Right renal cortex interstitium (tissue), 3 donors: ENCODE results near the gene PLEKHA7. TPM values are rescaled to one million over a fixed set of nuclear protein-coding genes. Genes with fewer than 3 reads are reported as not detected.
A peak's percentile ranks its signal among the peaks of the same experiment; 100 is the strongest.

Experiments used
- DNase-seq, 3 donors: peaks; one replicate each; pipeline ENCODE4 v3.0.0-alpha.2; 2013; ENCODE audit warnings: low read depth in 3 of 3, low spot score in 2 of 3
- polyA plus RNA-seq, 3 donors: library from polyadenylated mRNA; unstranded; fragments of 120-200 nt; gene quantifications; one replicate each; pipeline ENCODE4 v1.2.1, GENCODE V29; 2013; ENCODE audit not compliant: insufficient read length in 3 of 3

The PLEKHA7 gene
- polyA plus RNA-seq, 3 donors, result 48.3 to 53.0 (median 49.3) TPM

DNA sequence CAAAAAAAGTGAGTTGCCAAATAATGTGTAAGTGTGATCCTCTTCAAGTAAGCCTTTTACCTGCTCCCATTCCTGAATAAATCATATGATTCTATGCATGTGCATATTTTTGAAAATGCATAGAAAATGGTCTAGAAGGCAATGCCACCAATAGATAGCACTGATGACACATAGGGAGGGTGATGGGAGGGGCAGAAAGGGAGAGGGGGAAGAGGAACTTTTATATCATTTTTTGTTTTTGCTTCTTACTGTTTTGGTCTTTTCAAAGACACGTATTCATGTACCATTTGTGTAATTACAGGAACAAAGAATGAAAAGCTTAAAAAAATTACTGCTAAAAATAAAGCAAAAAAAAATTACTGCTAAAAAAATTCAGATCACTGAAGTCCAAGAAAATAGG is 215.0 kb downstream of the PLEKHA7 start:
- no peak for DNase-seq

DNA sequence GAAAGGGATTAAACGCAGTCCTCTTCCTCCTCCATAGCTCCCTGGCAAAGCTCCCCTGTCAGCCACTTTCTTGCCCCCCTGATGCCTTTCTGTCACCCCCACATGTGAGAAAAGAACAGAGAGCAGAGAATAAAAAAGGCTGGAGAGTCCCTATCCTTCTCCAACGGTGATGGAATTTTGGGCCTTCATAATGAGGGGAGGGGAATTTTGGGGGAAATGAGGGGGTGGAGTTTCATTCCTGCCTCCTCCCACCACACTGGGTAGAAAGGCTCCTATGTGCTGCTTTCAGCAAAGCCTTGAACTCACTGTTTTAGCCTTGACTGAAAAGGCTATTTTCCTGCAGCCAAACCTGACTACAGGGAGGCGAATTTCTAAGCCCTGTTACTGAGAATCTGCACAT is 216.4 kb downstream of the PLEKHA7 start:
- no peak for DNase-seq

DNA sequence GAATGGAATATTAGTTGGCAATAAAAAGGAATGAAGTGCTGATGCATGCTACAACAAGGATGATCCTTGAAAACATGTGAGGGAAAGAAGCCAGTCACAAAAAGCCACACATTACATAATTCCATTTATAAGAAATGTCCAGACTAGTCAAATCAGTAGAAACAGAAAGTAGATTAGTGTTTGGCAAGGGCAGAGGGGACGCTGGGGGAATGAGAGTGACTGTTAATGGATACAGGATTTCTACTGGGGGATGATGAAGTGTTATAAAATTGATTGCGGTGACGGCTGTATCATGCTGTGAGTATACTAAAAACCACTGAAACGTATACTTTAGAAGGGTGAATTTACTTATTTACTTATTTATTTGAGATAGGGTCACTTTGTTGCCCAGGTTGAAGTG is 217.9 kb downstream of the PLEKHA7 start:
- no peak for DNase-seq

DNA sequence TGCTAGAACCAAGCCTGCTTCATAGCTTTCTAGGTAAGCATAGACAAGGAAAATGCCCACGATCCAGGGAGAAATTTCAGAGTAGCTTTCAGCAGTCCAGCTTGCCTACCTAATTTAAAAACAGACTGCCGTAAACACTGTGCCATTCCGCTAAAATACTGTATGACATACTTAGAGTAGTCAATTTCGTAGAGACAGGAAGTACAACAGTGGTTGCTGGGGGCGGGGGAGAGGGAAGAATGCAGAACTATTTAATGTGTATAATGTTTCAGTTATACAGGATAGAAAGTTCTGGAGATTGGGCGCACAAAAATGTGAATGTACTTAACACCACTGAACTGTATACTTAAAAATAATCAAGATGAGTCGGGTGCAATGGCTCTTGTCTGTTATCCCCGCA is 219.1 kb downstream of the PLEKHA7 start:
- no peak for DNase-seq

DNA sequence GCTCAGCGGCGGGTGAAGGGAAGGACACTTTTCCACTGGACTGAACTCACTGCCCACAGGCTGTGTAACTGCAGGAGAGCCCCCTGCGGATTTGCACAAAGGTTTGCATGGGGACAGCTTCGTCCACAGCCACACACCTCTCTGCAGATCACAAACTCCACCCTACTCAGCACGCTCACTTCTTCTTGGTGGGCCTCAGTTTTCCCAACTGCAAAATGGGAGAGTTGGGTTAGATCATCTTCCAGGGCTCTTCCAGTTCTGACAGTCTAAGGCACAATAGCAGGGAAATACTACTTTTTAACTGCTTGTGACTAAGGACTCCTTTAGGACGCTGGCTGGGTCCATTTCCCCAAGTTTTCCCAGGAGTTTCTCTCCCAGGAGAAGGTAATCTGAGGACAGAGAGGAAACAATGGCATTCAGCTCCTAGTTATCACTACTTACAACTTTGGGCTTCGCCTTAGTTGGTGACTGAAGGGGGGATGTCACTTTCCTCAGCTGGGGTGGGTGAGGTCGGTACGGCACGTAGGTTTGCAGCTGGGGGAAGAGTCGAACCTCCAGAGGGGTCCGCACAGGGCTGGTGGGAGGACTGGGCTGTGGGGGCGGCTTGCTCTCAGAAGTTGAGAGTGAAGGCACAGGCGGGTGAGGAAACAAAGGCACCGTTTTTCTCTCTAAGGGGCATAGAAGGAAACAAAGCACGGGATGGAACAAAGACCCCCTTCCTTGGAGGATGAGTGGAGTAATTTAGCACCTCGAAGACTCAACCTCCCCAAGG is 220.0 kb downstream of the PLEKHA7 start:
- no peak for DNase-seq

GRCh38 chr11:16793511-16793910 is 220.7 kb downstream of the PLEKHA7 start:
- no peak for DNase-seq

DNA sequence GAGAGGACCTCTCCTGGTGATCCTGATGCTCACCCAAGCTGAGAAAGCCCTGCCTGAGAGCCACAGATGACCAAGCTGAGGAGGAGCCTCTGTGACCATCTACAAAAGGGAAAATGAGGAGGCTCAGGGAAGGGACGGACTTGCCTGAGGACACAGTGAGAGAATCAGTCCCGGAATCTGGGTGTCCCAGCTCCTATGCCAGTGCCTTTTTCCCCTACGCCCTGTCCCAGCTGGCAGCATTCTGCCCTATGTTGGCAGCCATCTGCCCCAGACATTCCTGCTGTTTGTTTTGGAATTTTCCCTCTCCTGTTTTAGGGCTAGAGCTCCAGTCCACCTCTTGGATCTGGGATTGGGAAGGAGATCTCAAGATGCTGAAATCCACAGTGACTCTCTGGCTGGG is 221.2 kb downstream of the PLEKHA7 start:
- no peak for DNase-seq

DNA sequence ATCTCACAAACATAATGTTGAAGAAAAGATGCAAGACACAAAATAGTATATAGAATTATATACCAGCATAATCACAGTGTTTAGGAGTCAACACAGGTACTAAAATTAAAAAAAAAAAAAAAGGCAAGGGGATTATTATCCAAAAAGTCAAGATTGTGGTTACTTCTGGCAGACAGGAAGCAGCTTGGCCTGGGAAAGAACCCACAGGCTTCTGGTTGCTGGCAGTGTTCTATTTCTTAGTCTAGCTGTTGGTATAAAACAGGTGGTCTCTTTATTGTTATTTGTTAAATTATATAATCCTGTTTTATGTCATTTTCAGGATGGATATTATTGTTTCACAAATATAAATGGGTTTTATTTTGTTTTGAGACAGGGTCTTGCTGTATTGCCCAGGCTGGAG is 221.8 kb downstream of the PLEKHA7 start:
- DNase-seq, result no peak

- no peak for DNase-seq
Observed at GRCh38 chr11:16791191-16791961, 222.8 kb downstream of the PLEKHA7 start.

DNA sequence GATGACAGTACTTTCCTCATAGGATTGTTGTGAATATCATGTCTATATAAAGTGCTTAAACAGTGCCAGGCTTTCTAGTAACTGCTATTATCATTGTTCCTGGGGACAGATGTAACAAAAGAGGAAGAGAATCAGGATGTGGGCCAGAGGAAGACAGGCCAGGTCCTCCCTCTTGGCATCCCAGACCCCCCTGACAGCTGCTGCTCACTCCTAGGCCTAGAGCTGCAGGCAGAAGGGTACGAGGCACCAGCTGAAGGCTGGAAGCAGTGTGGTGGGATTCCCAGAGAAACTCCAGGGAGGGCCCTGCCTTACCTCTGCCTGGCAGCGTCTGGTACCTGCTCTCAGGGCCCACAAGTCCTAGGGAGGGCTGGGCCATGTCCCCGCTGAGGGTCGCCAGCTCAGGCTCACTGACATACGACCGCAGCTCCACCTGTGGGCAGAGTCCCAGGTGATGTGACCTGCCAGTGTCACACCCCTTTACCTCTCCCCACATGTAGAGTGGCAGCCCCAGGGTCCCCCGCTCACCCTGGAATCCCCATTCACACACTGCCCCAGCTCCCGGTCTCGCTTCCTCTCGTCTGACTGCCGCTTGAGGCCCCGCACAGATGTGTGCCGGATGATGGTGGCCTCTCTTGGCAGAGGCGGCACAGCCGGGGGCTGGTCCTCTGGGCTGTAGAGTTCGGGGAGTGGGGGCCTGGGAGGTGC is 223.6 kb downstream of the PLEKHA7 start:
- DNase-seq, result no peak

DNA sequence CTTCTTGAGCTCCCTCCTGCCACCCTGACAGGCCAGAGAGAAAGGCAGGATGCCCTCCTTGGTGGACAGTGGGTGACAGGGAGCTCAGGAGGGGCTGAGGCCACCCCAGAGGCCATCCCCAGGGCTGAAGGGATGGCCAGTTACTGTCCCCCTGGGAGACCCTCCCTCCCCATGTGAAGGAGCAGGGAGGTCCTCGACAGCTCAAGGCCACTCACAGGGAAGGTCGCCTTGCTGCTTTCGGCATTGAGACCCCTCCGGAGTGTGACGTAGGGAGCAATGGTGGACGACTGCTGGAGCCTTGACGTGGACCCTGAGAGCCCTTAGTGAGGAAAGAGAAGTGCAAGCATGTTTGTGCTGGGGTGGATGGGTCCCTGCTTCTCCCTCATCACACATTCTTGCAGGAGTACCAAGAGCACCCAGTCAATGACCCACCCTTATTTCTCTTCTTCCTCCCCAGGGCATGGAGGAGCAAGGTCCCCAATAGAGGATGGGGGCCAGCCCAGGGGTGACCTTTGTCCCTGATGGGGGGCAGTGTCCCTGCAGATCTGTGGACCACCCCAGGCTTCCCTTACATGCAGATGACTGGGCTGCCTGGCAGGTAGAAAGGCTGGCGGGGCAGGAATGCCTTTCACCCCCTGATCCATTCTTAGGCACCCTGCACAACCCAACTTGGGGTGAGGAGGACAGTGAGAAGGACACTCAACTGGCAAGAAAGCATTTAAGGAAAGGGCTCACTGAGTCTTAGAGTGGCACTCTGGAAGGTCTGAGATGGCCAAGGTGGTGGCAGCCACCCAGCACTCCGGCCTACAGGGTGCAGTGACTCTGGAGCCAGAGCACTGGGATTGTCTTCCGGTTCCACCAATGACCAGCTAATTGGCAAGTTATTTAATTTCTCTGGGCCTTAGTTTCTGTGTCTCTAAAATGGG is 224.4 kb downstream of the PLEKHA7 start:
- DNase-seq, result no peak

- no peak for DNase-seq
Observed at GRCh38 chr11:16789063-16789420, 225.2 kb downstream of the PLEKHA7 start.

DNA sequence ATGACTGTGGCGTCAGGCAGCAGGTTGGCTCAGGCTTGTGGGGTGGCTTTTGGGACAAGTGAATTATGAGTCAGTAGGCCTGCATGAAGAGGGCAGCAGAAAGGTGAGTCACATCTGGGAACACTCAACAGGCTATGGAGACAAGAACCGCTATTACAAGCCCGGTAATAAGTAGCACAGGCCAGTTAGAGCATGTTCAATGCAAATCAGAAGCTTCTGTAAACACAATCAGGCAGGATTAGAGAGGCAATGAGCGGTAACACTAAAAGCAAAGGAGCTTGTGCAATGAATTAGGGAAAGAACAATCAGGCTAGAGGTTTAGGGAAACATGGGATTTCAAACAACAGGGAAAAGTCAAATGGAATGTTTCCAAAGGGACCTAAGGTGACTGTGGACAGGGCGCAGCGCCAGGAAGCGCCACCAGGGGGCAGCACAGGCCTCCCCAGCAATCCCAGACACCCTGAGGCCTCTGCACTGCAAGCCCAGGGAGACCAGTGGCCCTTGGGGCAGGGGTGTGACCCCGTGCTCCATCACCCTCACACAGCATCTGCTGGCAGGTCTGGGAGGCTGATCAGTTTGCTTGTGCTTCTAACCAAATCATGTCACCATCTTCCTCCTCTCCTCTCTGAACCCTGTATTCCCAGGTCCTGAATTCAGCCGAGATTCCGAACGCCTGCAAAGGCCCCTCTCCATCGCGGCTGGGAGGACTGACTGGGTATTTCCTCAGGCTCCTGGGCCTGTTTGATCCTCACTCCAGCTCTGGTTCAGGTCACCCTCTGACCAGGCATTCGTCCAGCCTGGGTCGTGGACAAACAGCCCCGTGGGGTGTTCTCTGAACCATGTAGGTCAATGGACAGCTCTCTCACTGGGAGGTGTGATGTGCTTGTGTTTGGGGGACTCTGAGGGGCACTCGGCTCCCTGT is 225.8 kb downstream of the PLEKHA7 start:
- peak in 1 of 3 donors; percentile 19 for DNase-seq

DNA sequence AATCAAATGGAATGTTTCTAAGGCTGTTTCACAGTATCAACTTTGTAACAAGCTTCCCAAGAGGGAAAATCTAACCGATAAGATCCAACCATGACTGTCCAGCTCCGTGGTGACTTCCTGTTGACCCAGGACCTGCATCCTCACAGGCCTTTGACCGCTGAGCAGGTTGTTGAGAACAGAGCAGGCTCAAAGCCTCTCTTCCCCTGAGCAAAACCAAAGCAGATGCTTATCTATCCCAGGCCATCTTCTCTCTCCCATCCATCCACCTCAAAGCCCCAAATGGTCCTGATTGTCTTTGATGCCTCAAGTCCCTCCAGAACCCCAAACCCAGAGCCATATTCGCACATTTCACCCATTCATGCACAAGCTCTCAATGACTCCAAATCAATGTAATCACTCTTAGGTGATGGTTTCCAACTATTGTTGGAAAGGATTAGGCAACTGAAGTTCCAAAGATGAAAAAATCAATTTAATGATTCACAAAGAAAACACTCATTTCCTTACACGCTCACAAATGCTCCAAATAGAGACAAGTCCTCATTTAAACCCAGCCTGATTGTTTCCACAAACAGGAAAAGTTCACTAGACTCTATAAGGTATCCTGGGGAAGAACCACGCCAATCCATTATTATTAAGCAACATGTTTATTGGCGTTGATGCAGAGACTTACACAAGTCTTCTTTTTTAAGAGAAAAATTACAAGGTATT is 227.0 kb downstream of the PLEKHA7 start:
- DNase-seq, result no peak

DNA sequence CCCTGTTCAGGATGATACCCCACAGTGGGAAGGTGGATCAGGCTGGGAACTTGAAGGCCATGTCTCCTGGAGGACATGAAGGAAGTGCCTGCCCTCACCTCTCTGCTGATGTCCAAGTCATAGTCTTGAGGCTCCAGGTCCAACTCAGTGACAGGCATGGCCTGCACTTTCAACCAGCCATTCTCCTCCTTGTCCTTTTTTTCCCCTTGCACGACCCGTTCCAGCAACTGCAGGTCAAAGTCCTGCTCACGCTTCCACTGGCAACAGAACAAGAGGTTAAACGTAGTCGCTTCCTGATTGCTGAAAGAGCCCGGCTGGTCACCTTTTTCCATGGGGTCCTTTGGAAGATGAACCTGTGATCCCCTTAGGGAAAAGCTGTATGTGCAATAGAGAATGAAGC is 228.1 kb downstream of the PLEKHA7 start:
- DNase-seq, result no peak

DNA sequence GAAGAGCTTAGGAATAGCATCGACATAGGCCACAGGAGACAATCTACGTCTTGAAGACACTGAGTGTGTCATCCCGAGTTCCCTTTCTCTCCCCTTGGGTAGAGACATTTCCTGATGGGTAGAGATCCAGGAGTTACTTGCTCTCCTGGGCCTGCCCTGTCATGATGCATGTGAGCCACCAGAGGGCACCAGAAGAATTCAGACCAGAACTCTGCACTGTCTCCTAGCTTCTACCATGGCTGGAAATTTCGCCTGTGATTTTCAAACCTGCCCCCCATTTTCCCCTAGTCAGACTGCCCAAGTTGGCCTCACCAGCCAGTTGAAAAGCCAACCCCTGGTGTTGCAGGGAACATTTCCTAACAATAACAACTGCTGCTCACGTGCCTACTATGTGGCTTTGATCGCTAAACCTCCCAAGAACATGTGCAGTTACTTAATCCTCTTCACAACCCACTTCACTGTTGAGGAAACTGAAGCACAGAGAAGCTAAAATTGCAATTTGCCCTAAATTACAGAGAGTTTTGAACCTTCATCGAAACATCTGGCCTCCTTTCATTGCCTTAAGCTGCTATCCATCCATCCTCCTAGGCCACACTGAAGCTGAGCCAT is 228.6 kb downstream of the PLEKHA7 start:
- peak; percentile 35 to 39 (median 38) for DNase-seq

DNA sequence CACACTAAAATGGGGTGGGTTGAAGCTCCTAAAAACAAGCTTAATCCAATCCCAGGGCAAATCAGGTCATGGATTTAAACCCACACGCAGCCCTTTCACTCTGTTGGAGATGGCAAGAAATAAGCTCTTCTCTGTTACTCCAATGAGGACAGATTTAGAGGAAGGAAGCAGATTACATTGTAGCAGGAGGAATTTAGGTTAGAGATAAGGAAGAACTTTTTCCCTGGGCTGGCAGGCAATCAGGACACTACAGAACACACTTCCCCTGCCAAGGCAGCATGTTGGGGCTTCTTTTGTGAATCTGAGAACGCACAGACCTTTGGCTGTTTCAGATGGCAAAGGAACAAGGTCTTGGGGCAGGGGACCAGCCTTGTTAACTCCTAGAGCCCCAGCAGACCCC is 229.5 kb downstream of the PLEKHA7 start:
- DNase-seq, result no peak

- no peak for DNase-seq
Observed at GRCh38 chr11:16784097-16784496, 230.1 kb downstream of the PLEKHA7 start.
